IPS-18c (cell line): ENCODE results near the gene SPAG17.

Experiments
- H3K4me3 ChIP-seq: 2 replicates; pipeline ENCODE4 v1.7.0; 2013; ENCODE audit warnings: low read depth, mild to moderate bottlenecking, low read length, moderate library complexity; ENCODE audit not compliant: insufficient read depth
- H3K9me3 ChIP-seq: one replicate; pipeline ENCODE4 v1.6.1; 2013; ENCODE audit warnings: mild to moderate bottlenecking, low read length, moderate library complexity; ENCODE audit not compliant: control insufficient read depth, insufficient read depth

Gene SPAG17

GRCh38 chr1:118102445-118102844 lies 82.6 kb downstream of the SPAG17 start:
- Histone ChIP-seq H3K4me3 (no peak overlapping the region), H3K9me3 (no peaks in the 10 kb centered on the region)

- no peak overlapping the region for H3K4me3 ChIP-seq
- no peaks in the 10 kb centered on the region for H3K9me3 ChIP-seq
Observed at GRCh38 chr1:118101999-118102398, 83.0 kb downstream of the SPAG17 start.

- Histone ChIP-seq H3K9me3 (no peaks in the 10 kb centered on the region), H3K4me3 (no peak overlapping the region)
Observed at GRCh38 chr1:118101515-118101844, 83.5 kb downstream of the SPAG17 start.

GRCh38 chr1:118100686-118101514 lies 84.1 kb downstream of the SPAG17 start:
- no peak overlapping the region for H3K4me3 ChIP-seq
- no peaks in the 10 kb centered on the region for H3K9me3 ChIP-seq

- no peak overlapping the region for H3K4me3 ChIP-seq
- no peaks in the 10 kb centered on the region for H3K9me3 ChIP-seq
Observed at GRCh38 chr1:118099686-118100085, 85.3 kb downstream of the SPAG17 start.

- H3K9me3 ChIP-seq, result no peaks in the 10 kb centered on the region
- no peak overlapping the region for H3K4me3 ChIP-seq
Observed at GRCh38 chr1:118097622-118098348, 87.2 kb downstream of the SPAG17 start.

- no peaks in the 10 kb centered on the region for H3K9me3 ChIP-seq
- no peak overlapping the region for H3K4me3 ChIP-seq
Observed at GRCh38 chr1:118093017-118093416, 92.0 kb downstream of the SPAG17 start.

GRCh38 chr1:118090130-118090529 lies 94.9 kb downstream of the SPAG17 start:
- Histone ChIP-seq H3K9me3 (no peaks in the 10 kb centered on the region), H3K4me3 (no peak overlapping the region)

- no peaks in the 10 kb centered on the region for H3K9me3 ChIP-seq
- H3K4me3 ChIP-seq, result no peak overlapping the region
Observed at GRCh38 chr1:118085365-118085764, 99.7 kb downstream of the SPAG17 start.

- Histone ChIP-seq H3K9me3 (no peaks in the 10 kb centered on the region), H3K4me3 (no peak overlapping the region)
Observed at GRCh38 chr1:118084400-118084799, 100.6 kb downstream of the SPAG17 start.

GRCh38 chr1:118082984-118083383 lies 102.0 kb downstream of the SPAG17 start:
- no peak overlapping the region for H3K4me3 ChIP-seq
- no peaks in the 10 kb centered on the region for H3K9me3 ChIP-seq

GRCh38 chr1:118081387-118081786 lies 103.6 kb downstream of the SPAG17 start:
- H3K9me3 ChIP-seq, result no peaks in the 10 kb centered on the region

GRCh38 chr1:118077331-118078045 lies 107.5 kb downstream of the SPAG17 start:
- H3K4me3 ChIP-seq, result no peak overlapping the region
- H3K9me3 ChIP-seq, result no peaks in the 10 kb centered on the region

More at GRCh38 chr1:118081387-118081786, 103.6 kb downstream of the SPAG17 start:
- H3K4me3 ChIP-seq, result no peak overlapping the region

- Histone ChIP-seq H3K9me3 (no peaks in the 10 kb centered on the region), H3K4me3 (no peak overlapping the region)
Observed at GRCh38 chr1:118075116-118075515, 109.9 kb downstream of the SPAG17 start.

GRCh38 chr1:118073648-118074435 lies 111.2 kb downstream of the SPAG17 start:
- Histone ChIP-seq H3K9me3 (peaks cover under 1% of the 10 kb centered on the region), H3K4me3 (no peak overlapping the region)

GRCh38 chr1:118049981-118050380 lies 135.0 kb downstream of the SPAG17 start:
- Histone ChIP-seq H3K9me3 (peaks cover 2% of the 10 kb centered on the region), H3K4me3 (no peak overlapping the region)

GRCh38 chr1:118047650-118048224 lies 137.3 kb downstream of the SPAG17 start:
- peaks cover 2% of the 10 kb centered on the region for H3K9me3 ChIP-seq
- H3K4me3 ChIP-seq, result no peak overlapping the region
